ENCODE results near the gene ZNF385A.

The ZNF385A gene

DNA sequence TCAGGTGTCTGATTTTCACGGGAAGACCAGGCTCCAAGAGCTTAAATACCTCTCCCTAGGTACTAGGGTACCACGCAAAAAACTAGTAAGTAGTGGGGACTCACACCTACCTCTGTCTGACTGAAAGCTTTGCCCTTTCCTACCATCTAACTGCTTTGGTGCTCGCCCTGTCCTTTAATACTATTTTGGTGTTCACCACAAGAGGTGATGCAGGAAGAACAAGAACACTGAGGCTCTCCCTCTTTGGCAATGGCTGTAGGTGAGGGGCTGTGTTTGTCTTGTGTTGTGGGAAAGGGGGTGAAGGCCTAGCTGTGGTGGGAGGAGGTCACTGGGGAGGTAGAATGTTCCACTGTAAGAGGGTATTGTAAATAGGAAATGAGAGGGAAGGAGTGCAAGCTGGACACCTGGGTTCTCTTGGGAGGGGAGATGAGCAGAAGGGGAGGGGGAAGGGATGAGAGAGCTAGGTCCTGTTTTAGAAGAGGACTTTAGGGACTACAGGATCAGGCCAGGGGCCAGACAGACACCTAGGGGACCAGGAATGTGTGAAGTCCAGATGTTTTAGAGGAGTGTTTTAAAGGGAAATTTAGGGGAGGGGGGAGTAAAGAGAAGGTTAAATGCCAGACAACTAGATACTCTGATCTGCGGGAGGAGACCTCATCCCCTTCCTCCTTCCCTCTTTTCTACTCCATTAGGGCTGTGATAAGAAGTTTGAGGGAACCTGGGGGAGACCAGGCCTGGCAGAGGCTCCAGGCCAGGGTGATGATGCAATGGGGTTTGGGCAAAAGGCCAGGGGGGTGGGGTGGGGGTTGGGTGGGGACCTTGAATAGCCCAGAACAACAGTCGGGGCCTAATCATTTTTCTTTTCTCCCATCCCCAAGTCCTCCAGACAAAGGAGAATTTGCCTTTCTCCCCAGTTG is 32.4 kb upstream of the ZNF385A start:
- in situ Hi-C loops (cut with MboI; ENCODE audit: low sequenced_read_pairs), result no loop called here

- in situ Hi-C loops (cut with MboI; ENCODE audit: low sequenced_read_pairs), result no loop called here
These were observed 30.8 kb upstream of the ZNF385A start for GRCh38 chr12:54415221-54415929.

GRCh38 chr12:54413284-54414190 is 29.0 kb upstream of the ZNF385A start:
- in situ Hi-C loops (cut with MboI; ENCODE audit: low sequenced_read_pairs), result no loop called here

- in situ Hi-C loops (cut with MboI; ENCODE audit: low sequenced_read_pairs), result no loop called here
These were observed 28.3 kb upstream of the ZNF385A start for GRCh38 chr12:54412786-54413185.

GRCh38 chr12:54412348-54412747 is 27.8 kb upstream of the ZNF385A start:
- in situ Hi-C loops (cut with MboI; ENCODE audit: low sequenced_read_pairs), result no loop called here

GRCh38 chr12:54411391-54412241 is 27.1 kb upstream of the ZNF385A start:
- in situ Hi-C loops (cut with MboI; ENCODE audit: low sequenced_read_pairs), result no loop called here

GRCh38 chr12:54409267-54409666 is 24.7 kb upstream of the ZNF385A start:
- in situ Hi-C loops (cut with MboI; ENCODE audit: low sequenced_read_pairs), result no loop called here

DNA sequence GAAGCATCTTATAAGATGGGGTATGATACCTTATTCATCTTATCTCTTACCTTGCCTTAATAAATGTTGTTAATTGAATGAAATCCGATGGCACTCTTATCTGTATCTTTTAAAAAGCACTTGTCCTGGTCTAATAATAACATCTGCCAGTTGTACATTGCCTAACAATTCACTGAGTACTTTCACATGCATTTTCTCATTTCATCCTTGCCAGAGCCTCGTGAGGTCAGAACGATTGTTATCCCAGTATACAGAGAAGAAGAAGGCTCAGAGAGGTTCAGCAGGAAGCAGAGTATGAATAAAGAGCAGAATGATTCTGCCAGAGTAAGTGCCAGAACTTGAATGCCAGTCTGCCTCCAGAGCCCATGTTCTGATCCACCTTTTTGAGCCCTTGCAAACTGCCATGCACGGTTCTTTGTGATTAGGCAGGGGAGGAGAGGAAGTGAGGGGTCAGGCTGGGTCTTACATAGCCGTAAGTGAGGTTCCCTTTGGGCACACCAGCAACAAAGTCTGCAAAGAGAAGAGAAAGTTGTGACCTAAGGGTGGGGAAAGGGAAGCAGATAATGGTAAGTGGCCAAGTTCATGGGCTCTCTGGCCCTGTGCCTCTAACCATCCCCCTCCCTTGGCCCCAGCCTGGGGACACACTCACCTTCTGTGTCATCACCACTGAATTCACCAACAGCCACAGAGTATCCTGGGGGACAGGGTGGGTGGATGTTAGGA is 22.8 kb upstream of the ZNF385A start:
- in situ Hi-C loops (cut with MboI; ENCODE audit: low sequenced_read_pairs), result no loop called here

GRCh38 chr12:54405573-54405972 is 21.0 kb upstream of the ZNF385A start:
- in situ Hi-C loops (cut with MboI; ENCODE audit: low sequenced_read_pairs), result no loop called here

DNA sequence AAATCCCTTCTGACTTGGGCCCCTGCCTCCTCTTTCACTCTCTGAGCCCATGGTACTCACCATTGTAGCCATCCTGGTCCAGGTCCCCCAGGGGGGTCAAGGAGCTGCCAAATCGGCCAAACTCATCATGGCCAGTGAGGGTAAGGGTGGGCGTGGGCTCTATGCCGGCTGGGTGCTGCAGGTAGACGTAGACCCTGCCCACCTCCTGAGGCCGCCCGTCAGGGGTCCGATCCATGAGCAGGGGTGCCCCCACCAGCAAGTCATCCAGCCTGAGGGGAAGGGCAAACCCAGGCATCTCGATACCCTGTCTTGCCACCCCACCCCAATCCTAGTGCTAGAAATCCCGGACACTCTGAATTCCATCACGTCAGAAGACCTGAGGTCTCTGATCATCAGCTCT is 20.6 kb upstream of the ZNF385A start:
- in situ Hi-C loops (cut with MboI; ENCODE audit: low sequenced_read_pairs), result no loop called here

DNA sequence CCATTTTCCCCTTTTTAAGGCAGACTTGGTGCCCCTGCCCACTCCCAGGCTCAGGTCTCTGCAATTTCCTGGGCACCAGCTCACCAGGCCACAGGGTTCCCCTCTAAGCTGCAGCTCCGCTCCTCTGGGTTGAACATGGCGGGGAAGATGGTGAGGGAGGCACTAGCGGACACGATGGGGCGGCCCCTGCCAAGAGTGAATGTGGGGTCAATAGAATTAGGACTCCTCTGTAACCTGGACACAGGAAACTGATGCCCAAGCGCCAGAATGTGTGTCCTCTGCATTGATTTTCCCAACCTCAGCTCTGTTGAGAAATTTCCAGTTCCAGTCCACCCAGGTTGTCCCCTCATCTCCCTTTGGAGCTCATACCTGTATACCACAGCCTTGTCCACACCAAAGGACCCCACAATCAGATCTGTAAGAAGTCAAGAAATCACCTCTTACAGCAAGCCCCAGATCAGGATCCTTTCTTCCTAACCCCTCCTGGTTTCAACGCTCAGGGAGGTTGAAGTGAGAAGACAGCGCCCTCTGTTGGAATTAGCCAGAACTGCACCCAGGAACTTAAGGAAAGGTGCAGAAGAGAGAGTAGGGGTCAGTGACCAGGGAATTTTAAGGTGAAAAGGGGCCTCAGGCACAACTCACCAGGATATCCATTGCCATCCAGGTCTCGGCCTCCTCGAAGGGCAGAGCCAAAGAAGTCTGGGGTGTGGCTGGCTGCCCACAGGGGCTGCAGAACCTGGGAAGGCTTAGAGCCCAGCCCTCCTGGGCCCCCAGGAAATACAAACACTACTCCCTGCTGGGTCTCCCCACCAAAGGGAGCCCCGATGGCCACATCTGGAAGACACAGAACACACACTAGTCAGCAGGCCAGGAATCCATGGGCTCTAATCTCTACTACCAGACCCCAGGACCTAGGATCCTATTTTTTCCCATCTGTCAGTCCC is 19.8 kb upstream of the ZNF385A start:
- in situ Hi-C loops (cut with MboI; ENCODE audit: low sequenced_read_pairs), result no loop called here

DNA sequence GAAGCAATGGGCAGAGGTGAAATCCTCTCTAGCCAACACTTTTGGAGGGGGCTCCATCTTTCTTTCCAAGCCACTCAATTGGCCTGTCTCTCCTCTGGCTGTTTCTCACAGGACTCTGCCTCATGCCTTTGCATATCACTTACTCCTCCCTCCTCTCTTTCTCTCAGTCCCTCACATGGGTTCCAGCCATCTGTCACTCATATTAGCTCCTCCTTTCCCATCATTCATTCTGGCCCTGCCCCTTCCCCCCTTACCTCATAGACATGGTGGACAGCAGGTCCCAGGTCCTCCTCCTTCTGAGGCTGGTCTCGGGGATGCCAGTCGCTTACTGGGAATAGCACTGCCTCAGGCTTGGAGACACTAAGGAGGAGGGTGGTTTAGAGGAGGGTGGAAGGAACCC is 16.6 kb upstream of the ZNF385A start:
- in situ Hi-C loops (cut with MboI; ENCODE audit: low sequenced_read_pairs), result no loop called here

GRCh38 chr12:54398995-54399793 is 14.7 kb upstream of the ZNF385A start:
- in situ Hi-C loops (cut with MboI; ENCODE audit: low sequenced_read_pairs), result loop anchor here (5.0 kb wide), 1 partner anchor 43 kb away; no protein-coding TSS in a partner anchor

- in situ Hi-C loops (cut with MboI; ENCODE audit: low sequenced_read_pairs), result loop anchor here (5.0 kb wide), 1 partner anchor 44 kb away; no protein-coding TSS in a partner anchor
These were observed 13.7 kb upstream of the ZNF385A start for GRCh38 chr12:54398218-54398617.

- in situ Hi-C loops (cut with MboI; ENCODE audit: low sequenced_read_pairs), result loop anchor here (5.0 kb wide), 1 partner anchor 45 kb away; no protein-coding TSS in a partner anchor
These were observed 12.6 kb upstream of the ZNF385A start for GRCh38 chr12:54397157-54397556.

- in situ Hi-C loops (cut with MboI; ENCODE audit: low sequenced_read_pairs), result loop anchor here (5.0 kb wide), 1 partner anchor 47 kb away; no protein-coding TSS in a partner anchor
These were observed 11.0 kb upstream of the ZNF385A start for GRCh38 chr12:54395545-54395944.

DNA sequence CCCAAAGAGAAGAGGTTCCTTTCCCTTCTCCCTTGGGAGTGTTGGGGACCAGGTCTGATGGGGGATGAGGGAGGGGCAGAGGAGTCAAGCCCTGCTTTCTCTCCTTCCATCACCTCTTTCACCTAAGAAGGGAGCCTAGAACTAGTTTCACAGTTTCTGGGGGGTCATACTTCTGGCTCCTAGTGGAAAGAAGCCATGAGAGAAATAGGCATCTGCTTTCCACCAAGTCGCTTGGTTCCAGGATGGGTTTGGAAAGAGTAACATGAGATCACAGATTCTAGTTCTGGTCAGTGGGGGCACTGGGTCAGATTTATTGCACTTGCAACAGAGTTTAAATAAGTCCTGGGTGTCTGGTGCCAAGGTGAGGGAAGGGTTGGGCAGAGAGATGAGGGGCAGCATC is 10.5 kb upstream of the ZNF385A start:
- in situ Hi-C loops (cut with MboI; ENCODE audit: low sequenced_read_pairs), result loop anchor here (5.0 kb wide), 1 partner anchor 47 kb away; no protein-coding TSS in a partner anchor
